HepG2 (cell line): ENCODE data around the gene TMTC1.

Experiments
- FOSL2 ChIP-seq: sonication (generic); formaldehyde crosslinking; IDR thresholded peaks from 2 replicates; pipeline ENCODE4 v1.4.0; 2020; ENCODE audit warnings: missing genetic modification reagents
- RFX5 ChIP-seq: IDR thresholded peaks from 2 replicates; pipeline ENCODE4 v1.6.1; 2011; ENCODE audit warnings: low read depth, low read length, improper control_type of control experiment
- TF ChIP-seq, protein P1 (sequence below): IDR thresholded peaks from 2 replicates; pipeline ENCODE4 v1.6.1; 2012; ENCODE audit warnings: low read length, improper control_type of control experiment
- TF ChIP-seq, protein P2 (sequence below): sonication (generic); formaldehyde crosslinking; IDR thresholded peaks from 2 replicates; pipeline ENCODE4 v1.8.1; 2023; ENCODE audit warnings: mild to moderate bottlenecking, inconsistent platforms, moderate library complexity, missing genetic modification reagents, borderline replicate concordance
- TF ChIP-seq, protein P3 (sequence below): sonication (generic); formaldehyde crosslinking; IDR thresholded peaks from 2 replicates; pipeline ENCODE4 v1.5.0; 2020; ENCODE audit warnings: mild to moderate bottlenecking, missing genetic modification reagents, moderate library complexity

DNA sequence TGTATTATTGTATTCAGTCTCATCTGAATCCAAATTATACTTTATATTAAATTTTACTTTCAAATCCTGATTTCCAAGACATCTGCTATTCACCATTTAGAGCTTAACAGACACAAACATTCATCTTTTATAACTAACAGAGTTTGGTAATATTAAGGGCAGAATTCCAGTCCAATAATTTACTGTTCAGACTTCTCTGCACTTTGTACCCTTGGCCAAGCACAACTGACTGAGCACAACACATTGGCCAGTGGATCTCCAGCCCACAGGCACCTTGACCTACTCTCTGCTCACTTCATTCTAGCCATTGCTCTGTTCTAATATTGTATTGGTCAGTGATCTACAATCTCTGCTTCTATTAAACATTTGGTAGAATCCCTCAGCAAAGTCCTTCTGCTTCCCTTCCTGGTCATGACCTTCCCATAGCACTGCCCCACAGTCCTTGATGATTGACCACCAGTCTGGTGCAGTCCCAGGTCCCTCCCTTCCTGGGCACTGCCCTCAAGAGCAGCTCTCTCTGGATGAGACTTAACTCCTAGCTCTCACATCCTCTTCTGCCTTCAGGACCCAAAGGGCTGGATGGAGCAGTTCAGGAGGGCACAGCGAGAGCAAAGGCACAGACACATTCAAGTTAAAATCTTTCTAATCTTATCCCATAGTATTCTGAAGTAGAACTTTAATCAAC lies 188.5 kb downstream of the TMTC1 start:
- TF ChIP-seq FOSL2 (CRISPR knock-in tag) (no peak), RFX5 (no peak)
- TF ChIP-seq, protein P1, sequence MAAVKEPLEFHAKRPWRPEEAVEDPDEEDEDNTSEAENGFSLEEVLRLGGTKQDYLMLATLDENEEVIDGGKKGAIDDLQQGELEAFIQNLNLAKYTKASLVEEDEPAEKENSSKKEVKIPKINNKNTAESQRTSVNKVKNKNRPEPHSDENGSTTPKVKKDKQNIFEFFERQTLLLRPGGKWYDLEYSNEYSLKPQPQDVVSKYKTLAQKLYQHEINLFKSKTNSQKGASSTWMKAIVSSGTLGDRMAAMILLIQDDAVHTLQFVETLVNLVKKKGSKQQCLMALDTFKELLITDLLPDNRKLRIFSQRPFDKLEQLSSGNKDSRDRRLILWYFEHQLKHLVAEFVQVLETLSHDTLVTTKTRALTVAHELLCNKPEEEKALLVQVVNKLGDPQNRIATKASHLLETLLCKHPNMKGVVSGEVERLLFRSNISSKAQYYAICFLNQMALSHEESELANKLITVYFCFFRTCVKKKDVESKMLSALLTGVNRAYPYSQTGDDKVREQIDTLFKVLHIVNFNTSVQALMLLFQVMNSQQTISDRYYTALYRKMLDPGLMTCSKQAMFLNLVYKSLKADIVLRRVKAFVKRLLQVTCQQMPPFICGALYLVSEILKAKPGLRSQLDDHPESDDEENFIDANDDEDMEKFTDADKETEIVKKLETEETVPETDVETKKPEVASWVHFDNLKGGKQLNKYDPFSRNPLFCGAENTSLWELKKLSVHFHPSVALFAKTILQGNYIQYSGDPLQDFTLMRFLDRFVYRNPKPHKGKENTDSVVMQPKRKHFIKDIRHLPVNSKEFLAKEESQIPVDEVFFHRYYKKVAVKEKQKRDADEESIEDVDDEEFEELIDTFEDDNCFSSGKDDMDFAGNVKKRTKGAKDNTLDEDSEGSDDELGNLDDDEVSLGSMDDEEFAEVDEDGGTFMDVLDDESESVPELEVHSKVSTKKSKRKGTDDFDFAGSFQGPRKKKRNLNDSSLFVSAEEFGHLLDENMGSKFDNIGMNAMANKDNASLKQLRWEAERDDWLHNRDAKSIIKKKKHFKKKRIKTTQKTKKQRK: no peak
- TF ChIP-seq, protein P2, sequence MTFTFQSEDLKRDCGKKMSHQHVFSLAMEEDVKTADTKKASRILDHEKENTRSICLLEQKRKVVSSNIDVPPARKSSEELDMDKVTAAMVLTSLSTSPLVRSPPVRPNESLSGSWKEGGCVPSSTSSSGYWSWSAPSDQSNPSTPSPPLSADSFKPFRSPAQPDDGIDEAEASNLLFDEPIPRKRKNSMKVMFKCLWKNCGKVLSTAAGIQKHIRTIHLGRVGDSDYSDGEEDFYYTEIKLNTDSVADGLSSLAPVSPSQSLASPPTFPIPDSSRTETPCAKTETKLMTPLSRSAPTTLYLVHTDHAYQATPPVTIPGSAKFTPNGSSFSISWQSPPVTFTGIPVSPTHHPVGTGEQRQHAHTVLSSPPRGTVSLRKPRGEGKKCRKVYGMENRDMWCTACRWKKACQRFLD (CRISPR knock-in tag): no peak
- TF ChIP-seq, protein P3, sequence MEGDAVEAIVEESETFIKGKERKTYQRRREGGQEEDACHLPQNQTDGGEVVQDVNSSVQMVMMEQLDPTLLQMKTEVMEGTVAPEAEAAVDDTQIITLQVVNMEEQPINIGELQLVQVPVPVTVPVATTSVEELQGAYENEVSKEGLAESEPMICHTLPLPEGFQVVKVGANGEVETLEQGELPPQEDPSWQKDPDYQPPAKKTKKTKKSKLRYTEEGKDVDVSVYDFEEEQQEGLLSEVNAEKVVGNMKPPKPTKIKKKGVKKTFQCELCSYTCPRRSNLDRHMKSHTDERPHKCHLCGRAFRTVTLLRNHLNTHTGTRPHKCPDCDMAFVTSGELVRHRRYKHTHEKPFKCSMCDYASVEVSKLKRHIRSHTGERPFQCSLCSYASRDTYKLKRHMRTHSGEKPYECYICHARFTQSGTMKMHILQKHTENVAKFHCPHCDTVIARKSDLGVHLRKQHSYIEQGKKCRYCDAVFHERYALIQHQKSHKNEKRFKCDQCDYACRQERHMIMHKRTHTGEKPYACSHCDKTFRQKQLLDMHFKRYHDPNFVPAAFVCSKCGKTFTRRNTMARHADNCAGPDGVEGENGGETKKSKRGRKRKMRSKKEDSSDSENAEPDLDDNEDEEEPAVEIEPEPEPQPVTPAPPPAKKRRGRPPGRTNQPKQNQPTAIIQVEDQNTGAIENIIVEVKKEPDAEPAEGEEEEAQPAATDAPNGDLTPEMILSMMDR (CRISPR knock-in tag): no peak
